Heart left ventricle (tissue), 16 donors: Measurements from ENCODE around the gene LMO2. TPM values are rescaled to one million over a fixed set of nuclear protein-coding genes. Genes with fewer than 3 reads are reported as not detected.

ENCODE experiments used
- ATAC-seq, 4 donors: fragments of 200-7000 bp; cut with Tn5 transposase; one replicate each; pipeline ENCODE4 v1.9.1; 2020 to 2022; ENCODE audit warnings: moderate library complexity in 4 of 4, mild to moderate bottlenecking in 3 of 4, moderate number of reproducible peaks in 1 of 4
- DNase-seq, 5 donors: peaks; one replicate each; pipeline ENCODE4 v3.0.0-alpha.2; 2020
- H3K27ac ChIP-seq, 12 donors: fragments of 200-600 bp; sonication (generic) in 4 of 12; one replicate each; pipeline versions ENCODE4 v1.5.0 to v1.8.0; 2016 to 2022; ENCODE audit warnings: mild to moderate bottlenecking in 2 of 12
- H3K27me3 ChIP-seq, 9 donors: fragments of 200-600 bp; sonication (generic) in 2 of 9; one replicate each; pipeline versions ENCODE4 v1.5.1 to v1.8.0; 2016 to 2022; ENCODE audit warnings: mild to moderate bottlenecking in 3 of 9
- H3K36me3 ChIP-seq, 9 donors: fragments of 200-600 bp; sonication (generic) in 2 of 9; one replicate each; pipeline versions ENCODE4 v1.5.0 to v1.8.0; 2018 to 2022; ENCODE audit warnings: mild to moderate bottlenecking in 2 of 9
- H3K4me1 ChIP-seq, 12 donors: fragments of 200-600 bp; sonication (generic) in 4 of 12; one replicate each; pipeline versions ENCODE4 v1.5.0 to v1.8.0; 2016 to 2022; ENCODE audit warnings: mild to moderate bottlenecking in 3 of 12
- H3K4me3 ChIP-seq, 12 donors: fragments of 200-600 bp; sonication (generic) in 4 of 12; one replicate each; pipeline versions ENCODE4 v1.5.0 to v1.8.0; 2017 to 2022; ENCODE audit warnings: mild to moderate bottlenecking in 9 of 12, moderate library complexity in 4 of 12
- H3K9me3 ChIP-seq, 12 donors: fragments of 200-600 bp; sonication (generic) in 4 of 12; one replicate each; pipeline versions ENCODE4 v1.5.0 to v1.8.0; 2016 to 2022; ENCODE audit warnings: mild to moderate bottlenecking in 1 of 12
- CTCF ChIP-seq, 12 donors: fragments of 200-600 bp; sonication (generic) in 4 of 12; IDR thresholded peaks; one replicate each; pipeline versions ENCODE4 v1.5.0 to v1.8.0; 2018 to 2022; ENCODE audit warnings: antibody characterized with exemption in 12 of 12, mild to moderate bottlenecking in 5 of 12
- POLR2A ChIP-seq, 2 donors: fragments of 450-650 bp; IDR thresholded peaks; one replicate each; pipeline ENCODE4 v1.6.1; 2017; ENCODE audit warnings: antibody characterized with exemption in 2 of 2, mild to moderate bottlenecking in 2 of 2, moderate library complexity in 2 of 2
- WGBS, 4 donors: extraction: QIAGEN DNeasy Blood & Tissue Kit in 2 of 4; methylation state at CpG; one replicate each; pipeline versions ENCODE4 v1.1.5 to v1.1.7; 2013 to 2018; 5-methylcytosine and 5-hydroxymethylcytosine counted together
- intact Hi-C, 10 donors: fragments of 100-400 bp; cut with DNase I; formaldehyde crosslinking; loops; one replicate each; pipeline versions ENCODE4 v1.11.1 to v1.14.2; 2022
- polyA plus RNA-seq, 2 donors: library from polyadenylated mRNA; stranded (reverse); fragments of 200-250 nt; gene quantifications; one replicate each; pipeline ENCODE4 v1.2.3, GENCODE V29; 2013
- total RNA-seq, 9 donors: library from RNA; depleted of rRNA in 2 of 9; stranded (reverse); fragments of >200 nt in 2 of 9; fragmentation: NEBNext Ultra II Directional in 3 of 9; extraction: Animal tissue kit (Norgen Biotek cat#: 25700) in 3 of 9; gene quantifications; one replicate each; pipeline versions ENCODE4 v1.1.0 to v1.2.4, GENCODE V29; 2016 to 2023
- donor health status: ischemic (EF 13 %, LVEDD 7.1; RV severe dilation, severe dysfunction).
- donor health status: healthy with polysubstance abuse.
- donor health status: DM: no; HTN: yes; CAD: no.
- donor health status: DM: no; HTN: no; CAD: no.
- donor health status: ischemic (EF 25% LVEDD 6.9; RV normal size, moderate dysfunction).
- donor health status: ischemic (EF 25% LVEDD 5.7; RV mildly dilated, moderate dysfunction).
- donor health status: healthy.
- donor health status: DM: yes; HTN: yes; CAD: no.
- donor health status: ischemic (EF 35%, LVEDD 5.7; RV mildly dilated, moderate dysfunction).
- donor health status: nonischemic (EF 11% LVEDD 7.7; RV severe dilation, severe dysfunction).
- donor health status: DM: yes; HTN: yes; CAD: no.
- donor health status: PGD.
- donor health status: ischemic (EF 29% LVEDD 5.4; RV normal size, mild dysfunction).
- donor health status: nonischemic (EF 23%, LVEDD 6.1; RV moderate dilation, normal function).

LMO2 gene
- total and polyA plus RNA-seq, 11 donors = 4.5 to 29.6 (median 8.7) TPM

- DNase-seq = no peak
- TF ChIP-seq CTCF (IDR thresholded peaks at IDR 0.05) (no peak), POLR2A (IDR thresholded peaks at IDR 0.05) (no peak)
- Histone ChIP-seq H3K36me3 (no peaks in the 10 kb centered on the region), H3K4me3 (no peak overlapping the region), H3K9me3 (peaks cover 0 to 5% (median 0%) of the 10 kb centered on the region in 12 donors), H3K27me3 (peaks cover 0 to 2% (median 0%) of the 10 kb centered on the region in 9 donors), H3K27ac (no peak overlapping the region), H3K4me1 (peaks cover 0 to 40% (median 0%) of the 10 kb centered on the region in 12 donors)
- 80 to 90% (median 85%) methylated on average over 11 of the region's 11 CpGs for WGBS, 4 donors
- intact Hi-C loops = no loop called here
- no peak for ATAC-seq
Observed at GRCh38 chr11:33906484-33907186, 14.8 kb upstream of the LMO2 start.

- 57 to 71% (median 66%) methylated on average over 4 to 5 of the region's 5 CpGs for WGBS, 4 donors
- intact Hi-C loops = no loop called here
- no peak for TF ChIP-seq POLR2A (IDR thresholded peaks at IDR 0.05)
- no peak for TF ChIP-seq CTCF (IDR thresholded peaks at IDR 0.05)
- H3K36me3 ChIP-seq = no peaks in the 10 kb centered on the region
- no peak overlapping the region for H3K27ac ChIP-seq
- H3K4me1 ChIP-seq = peaks cover 0 to 36% (median 6%) of the 10 kb centered on the region in 12 donors
- DNase-seq = no peak
- H3K9me3 ChIP-seq = peaks cover 0 to 5% (median 0%) of the 10 kb centered on the region in 12 donors
- H3K4me3 ChIP-seq = no peak overlapping the region
- no peak for ATAC-seq
- peaks cover 0 to 2% (median 0%) of the 10 kb centered on the region in 9 donors for H3K27me3 ChIP-seq
Observed at GRCh38 chr11:33904102-33904501, 12.2 kb upstream of the LMO2 start.

- intact Hi-C loops = no loop called here
- Histone ChIP-seq H3K36me3 (no peaks in the 10 kb centered on the region), H3K4me3 (no peak overlapping the region), H3K27me3 (no peaks in the 10 kb centered on the region), H3K9me3 (no peaks in the 10 kb centered on the region), H3K4me1 (peaks cover 3 to 40% (median 11%) of the 10 kb centered on the region in 12 donors), H3K27ac (no peak overlapping the region)
- DNase-seq = no peak
- no peak for ATAC-seq
- TF ChIP-seq POLR2A (IDR thresholded peaks at IDR 0.05) (no peak), CTCF (IDR thresholded peaks at IDR 0.05) (no peak)
- WGBS, 4 donors = 82 to 91% (median 85%) methylated on average over 6 to 7 of the region's 7 CpGs
Observed at GRCh38 chr11:33900159-33900840, 8.4 kb upstream of the LMO2 start.

GRCh38 chr11:33899400-33900037 lies 7.6 kb upstream of the LMO2 start:
- ATAC-seq (peak; percentile 87 to 99 (median 98)), DNase-seq (peak; percentile 75 to 87 (median 85))
- Histone ChIP-seq H3K9me3 (no peaks in the 10 kb centered on the region), H3K27ac (peak overlapping the region in 2 of 12 donors; percentile 11 to 18), H3K36me3 (no peaks in the 10 kb centered on the region), H3K4me3 (no peak overlapping the region), H3K4me1 (peaks cover 3 to 48% (median 11%) of the 10 kb centered on the region in 12 donors), H3K27me3 (no peaks in the 10 kb centered on the region)
- intact Hi-C loops = loop anchor here in 1 of 10 donors (2.0 kb wide), 1 partner anchor 37 kb away; no protein-coding TSS in a partner anchor
- WGBS, 4 donors = 29 to 40% (median 36%) methylated on average over 11 of the region's 11 CpGs
- TF ChIP-seq POLR2A (IDR thresholded peaks at IDR 0.05) = no peak
- TF ChIP-seq CTCF (IDR thresholded peaks at IDR 0.05) = no peak
